ENCODE results near the gene CMTM6. TPM values are rescaled to one million over a fixed set of nuclear protein-coding genes. Genes with fewer than 3 reads are reported as not detected.
"Not testable (repeated sequence)": the region's sequence is repeated elsewhere in the genome, so short reads cannot be mapped to it uniquely, and the experiment has no call there.

CMTM6 gene
- total RNA-seq, 1 donor = 119 TPM

DNA sequence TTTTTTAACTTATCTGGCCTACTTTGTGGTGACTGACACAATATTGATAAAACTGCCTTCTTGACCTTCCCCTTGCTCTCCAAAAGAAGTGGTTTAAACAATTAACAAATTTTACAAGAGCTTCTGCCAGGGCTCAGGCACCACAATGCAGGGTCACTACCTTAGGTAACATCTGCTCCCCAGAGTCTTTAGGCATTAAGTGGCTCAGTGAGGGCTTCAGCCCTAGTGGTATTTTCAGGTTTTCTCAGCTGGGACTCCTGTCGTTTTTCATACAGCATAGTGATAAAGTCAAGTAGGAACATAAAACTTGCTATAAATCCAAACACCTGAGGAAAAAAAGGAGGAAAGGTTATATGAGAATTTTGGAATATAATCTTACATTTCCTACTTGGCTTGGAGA lies 18.9 kb downstream of the CMTM6 start:
- no peak overlapping the region for H3K4me3 ChIP-seq (ENCODE audit: low read depth, low read length)
- TF ChIP-seq, protein P1, sequence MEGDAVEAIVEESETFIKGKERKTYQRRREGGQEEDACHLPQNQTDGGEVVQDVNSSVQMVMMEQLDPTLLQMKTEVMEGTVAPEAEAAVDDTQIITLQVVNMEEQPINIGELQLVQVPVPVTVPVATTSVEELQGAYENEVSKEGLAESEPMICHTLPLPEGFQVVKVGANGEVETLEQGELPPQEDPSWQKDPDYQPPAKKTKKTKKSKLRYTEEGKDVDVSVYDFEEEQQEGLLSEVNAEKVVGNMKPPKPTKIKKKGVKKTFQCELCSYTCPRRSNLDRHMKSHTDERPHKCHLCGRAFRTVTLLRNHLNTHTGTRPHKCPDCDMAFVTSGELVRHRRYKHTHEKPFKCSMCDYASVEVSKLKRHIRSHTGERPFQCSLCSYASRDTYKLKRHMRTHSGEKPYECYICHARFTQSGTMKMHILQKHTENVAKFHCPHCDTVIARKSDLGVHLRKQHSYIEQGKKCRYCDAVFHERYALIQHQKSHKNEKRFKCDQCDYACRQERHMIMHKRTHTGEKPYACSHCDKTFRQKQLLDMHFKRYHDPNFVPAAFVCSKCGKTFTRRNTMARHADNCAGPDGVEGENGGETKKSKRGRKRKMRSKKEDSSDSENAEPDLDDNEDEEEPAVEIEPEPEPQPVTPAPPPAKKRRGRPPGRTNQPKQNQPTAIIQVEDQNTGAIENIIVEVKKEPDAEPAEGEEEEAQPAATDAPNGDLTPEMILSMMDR (IDR thresholded peaks at IDR 0.05; ENCODE audit: insufficient read depth, low read depth, low read length) = no peak
- no peak for DNase-seq (ENCODE audit: low read depth)

GRCh38 chr3:32482693-32483092 lies 20.0 kb downstream of the CMTM6 start:
- H3K4me3 ChIP-seq (ENCODE audit: low read depth, low read length) = no peak overlapping the region
- TF ChIP-seq, protein P1 (IDR thresholded peaks at IDR 0.05; ENCODE audit: insufficient read depth, low read depth, low read length) = no peak
- no peak for DNase-seq (ENCODE audit: low read depth)

GRCh38 chr3:32481791-32482631 lies 20.6 kb downstream of the CMTM6 start:
- TF ChIP-seq, protein P1 (IDR thresholded peaks at IDR 0.05; ENCODE audit: insufficient read depth, low read depth, low read length) = no peak
- no peak for DNase-seq (ENCODE audit: low read depth)

GRCh38 chr3:32480604-32481003 lies 22.0 kb downstream of the CMTM6 start:
- TF ChIP-seq, protein P1 (IDR thresholded peaks at IDR 0.05; ENCODE audit: insufficient read depth, low read depth, low read length) = no peak
- H3K4me3 ChIP-seq (ENCODE audit: low read depth, low read length) = no peak overlapping the region
- no peak for DNase-seq (ENCODE audit: low read depth)

More at GRCh38 chr3:32481791-32482631, 20.6 kb downstream of the CMTM6 start:
- H3K4me3 ChIP-seq (ENCODE audit: low read depth, low read length) = no peak overlapping the region

DNA sequence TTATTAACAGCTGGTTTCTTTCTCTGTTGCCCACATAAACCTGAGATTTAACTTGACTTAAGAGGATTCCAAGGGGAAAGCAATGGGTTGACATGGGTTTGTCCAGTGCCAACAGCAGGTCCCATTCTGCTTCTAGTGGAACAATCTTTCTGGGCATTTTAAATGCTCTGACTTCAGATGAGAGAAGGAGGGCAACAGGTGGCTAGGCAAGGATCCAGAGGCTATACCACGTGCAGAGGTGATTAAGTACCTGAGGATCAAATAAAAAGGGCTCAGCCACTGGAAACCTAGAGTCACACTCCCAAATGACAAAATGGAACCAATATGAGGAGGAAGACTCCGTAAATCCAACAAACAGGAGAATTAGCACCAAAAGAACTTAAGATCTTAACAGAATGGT lies 28.5 kb downstream of the CMTM6 start:
- no peak for DNase-seq (ENCODE audit: low read depth)

GRCh38 chr3:32472151-32472550 lies 30.5 kb downstream of the CMTM6 start:
- not testable (repeated sequence) for H3K4me3 ChIP-seq (ENCODE audit: low read depth, low read length); DNase-seq (ENCODE audit: low read depth)

More for the DNA sequence above, 28.5 kb downstream of the CMTM6 start:
- H3K4me3 ChIP-seq (ENCODE audit: low read depth, low read length) = no peak overlapping the region
- TF ChIP-seq, protein P1 (IDR thresholded peaks at IDR 0.05; ENCODE audit: insufficient read depth, low read depth, low read length) = no peak

DNA sequence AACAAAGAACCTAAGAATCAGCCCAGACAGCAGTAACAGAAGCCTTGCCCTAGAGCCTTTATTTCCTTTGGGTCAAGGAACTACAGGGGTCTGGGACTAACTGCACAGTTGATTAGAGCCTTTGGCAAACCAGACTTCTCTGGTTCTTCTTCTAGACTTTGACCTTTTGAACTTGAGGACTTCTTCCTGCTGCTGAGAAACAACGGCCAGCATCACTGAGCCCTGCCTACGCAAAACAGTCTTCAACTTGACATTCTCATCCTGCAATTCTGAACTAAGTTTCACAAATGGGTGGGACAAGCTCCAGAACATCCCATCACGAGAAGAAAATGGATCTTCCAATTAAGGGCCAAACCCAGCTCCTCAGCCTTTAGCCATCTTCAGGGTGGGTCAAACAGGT lies 31.4 kb downstream of the CMTM6 start:
- H3K4me3 ChIP-seq (ENCODE audit: low read depth, low read length) = no peak overlapping the region
- no peak for DNase-seq (ENCODE audit: low read depth)
- TF ChIP-seq, protein P1 (IDR thresholded peaks at IDR 0.05; ENCODE audit: insufficient read depth, low read depth, low read length) = no peak
